Parathyroid adenoma (tissue), 2 donors: Measurements from ENCODE around the gene UNC5A.

ENCODE experiments used
- H2AFZ ChIP-seq: fragments of 300-600 bp; sonication (generic); one replicate; pipeline ENCODE4 v1.7.0; 2017; ENCODE audit warnings: antibody characterized with exemption, mild to moderate bottlenecking
- H3K27ac ChIP-seq: fragments of 300-600 bp; sonication (generic); one replicate; pipeline ENCODE4 v1.7.0; 2017
- H3K27me3 ChIP-seq: fragments of 300-600 bp; sonication (generic); one replicate; pipeline ENCODE4 v1.7.0; 2017; ENCODE audit warnings: low read length; ENCODE audit not compliant: control insufficient read depth, insufficient read depth
- H3K36me3 ChIP-seq: fragments of 300-600 bp; sonication (generic); one replicate; pipeline ENCODE4 v1.7.0; 2017; ENCODE audit warnings: low read length; ENCODE audit not compliant: control insufficient read depth, insufficient read depth
- H3K4me1 ChIP-seq: fragments of 300-600 bp; sonication (generic); one replicate; pipeline ENCODE4 v1.7.0; 2017; ENCODE audit warnings: control low read depth
- H3K4me2 ChIP-seq: fragments of 300-600 bp; sonication (generic); one replicate; pipeline ENCODE4 v1.7.0; 2017; ENCODE audit warnings: low read length
- H3K4me3 ChIP-seq: fragments of 300-600 bp; sonication (generic); one replicate; pipeline ENCODE4 v1.7.0; 2017; ENCODE audit warnings: low read depth, low read length
- H3K79me2 ChIP-seq: fragments of 300-600 bp; sonication (generic); one replicate; pipeline ENCODE4 v1.7.0; 2017; ENCODE audit warnings: control low read depth
- H3K9ac ChIP-seq: fragments of 300-600 bp; sonication (generic); one replicate; pipeline ENCODE4 v1.7.0; 2017; ENCODE audit warnings: mild to moderate bottlenecking
- H3K9me3 ChIP-seq: fragments of 300-600 bp; sonication (generic); one replicate; pipeline ENCODE4 v1.7.0; 2017; ENCODE audit warnings: low read length; ENCODE audit not compliant: control insufficient read depth
- CTCF ChIP-seq: fragments of 300-600 bp; sonication (generic); IDR thresholded peaks from one replicate; pipeline ENCODE4 v1.7.0; 2017; ENCODE audit warnings: antibody characterized with exemption, mild to moderate bottlenecking
- donor health status: primary hyperparathyroidism.

The UNC5A gene

GRCh38 chr5:176904276-176904675 lies 93.9 kb downstream of the UNC5A start:
- Histone ChIP-seq H2AFZ (no peak overlapping the region), H3K9me3 (no peaks in the 10 kb centered on the region), H3K27ac (no peak overlapping the region), H3K4me1 (no peaks in the 10 kb centered on the region), H3K36me3 (no peaks in the 10 kb centered on the region), H3K27me3 (no peaks in the 10 kb centered on the region), H3K9ac (no peak overlapping the region), H3K4me2 (no peak overlapping the region), H3K4me3 (no peak overlapping the region), H3K79me2 (no peaks in the 10 kb centered on the region)
- no peak for TF ChIP-seq CTCF

- H3K79me2 ChIP-seq = no peaks in the 10 kb centered on the region
- H3K4me1 ChIP-seq = no peaks in the 10 kb centered on the region
- no peak overlapping the region for H3K27ac ChIP-seq
Measured at GRCh38 chr5:176906126-176906525, 95.8 kb downstream of the UNC5A start.

DNA sequence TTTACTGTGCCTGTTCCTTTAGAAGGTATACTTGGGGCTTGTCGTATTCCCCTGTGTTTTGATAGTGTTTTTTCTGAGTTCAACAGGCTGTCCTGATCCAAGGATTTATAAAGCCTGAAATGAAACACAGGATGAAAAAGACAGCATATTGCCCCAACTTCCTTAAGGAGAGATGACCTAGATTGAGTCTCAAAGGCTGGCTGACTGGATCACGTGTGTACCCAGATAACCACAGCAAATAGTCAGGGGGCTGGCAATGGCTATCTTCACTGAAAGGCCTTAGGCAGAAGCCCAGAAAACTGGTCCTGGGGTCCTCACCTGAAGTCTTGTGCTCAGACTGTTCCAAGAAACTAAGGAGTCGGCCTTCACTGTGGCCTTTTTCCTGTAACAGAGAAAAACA lies 96.4 kb downstream of the UNC5A start:
- Histone ChIP-seq H3K4me3 (no peak overlapping the region), H3K27me3 (no peaks in the 10 kb centered on the region), H3K9ac (no peak overlapping the region), H2AFZ (no peak overlapping the region), H3K79me2 (no peaks in the 10 kb centered on the region), H3K27ac (no peak overlapping the region), H3K4me2 (no peak overlapping the region), H3K36me3 (no peaks in the 10 kb centered on the region), H3K4me1 (no peaks in the 10 kb centered on the region), H3K9me3 (no peaks in the 10 kb centered on the region)
- no peak for TF ChIP-seq CTCF

More at GRCh38 chr5:176906126-176906525, 95.8 kb downstream of the UNC5A start:
- Histone ChIP-seq H3K9ac (no peak overlapping the region), H3K4me2 (no peak overlapping the region), H3K36me3 (no peaks in the 10 kb centered on the region), H3K4me3 (no peak overlapping the region), H3K9me3 (no peaks in the 10 kb centered on the region), H3K27me3 (no peaks in the 10 kb centered on the region), H2AFZ (no peak overlapping the region)
- TF ChIP-seq CTCF = no peak

DNA sequence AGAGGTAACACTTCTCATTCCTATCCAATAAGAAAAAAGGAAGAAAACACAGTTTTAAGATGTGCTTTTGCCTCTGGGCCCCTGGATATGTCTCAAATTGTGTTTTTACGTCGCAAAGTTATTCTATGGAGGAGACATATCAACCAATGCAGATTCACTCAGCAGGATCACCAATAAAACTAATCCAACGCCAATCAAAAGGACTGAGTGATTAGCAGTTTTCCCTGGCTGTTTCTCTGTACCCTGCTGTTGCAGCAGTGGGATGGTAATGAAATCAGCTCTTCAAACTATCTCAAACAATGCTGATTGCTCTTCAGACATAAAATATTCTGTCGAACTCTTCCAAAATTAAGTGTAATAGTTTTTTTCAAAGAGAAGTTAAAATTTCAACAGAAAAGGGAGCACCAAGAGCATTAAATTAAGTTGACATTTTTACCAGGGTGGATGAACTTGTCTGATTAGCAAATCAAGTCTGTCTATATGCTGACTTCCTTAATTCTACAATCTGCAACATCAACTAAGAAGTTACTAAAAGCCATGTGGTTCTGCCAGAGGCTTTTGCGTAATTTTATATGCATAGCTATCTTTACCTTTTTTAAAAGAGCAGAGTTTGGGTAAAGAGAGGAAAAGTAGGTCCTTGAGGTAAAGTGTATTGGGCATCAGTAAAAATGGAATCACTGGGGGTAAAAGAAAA lies 98.5 kb downstream of the UNC5A start:
- Histone ChIP-seq H3K4me2 (no peak overlapping the region), H3K9ac (no peak overlapping the region), H3K79me2 (no peaks in the 10 kb centered on the region), H3K27me3 (no peaks in the 10 kb centered on the region), H3K36me3 (no peaks in the 10 kb centered on the region), H3K4me3 (no peak overlapping the region), H3K4me1 (no peaks in the 10 kb centered on the region), H3K9me3 (no peaks in the 10 kb centered on the region), H3K27ac (no peak overlapping the region), H2AFZ (no peak overlapping the region)
- no peak for TF ChIP-seq CTCF

- no peak overlapping the region for H3K27ac ChIP-seq
- H3K36me3 ChIP-seq = no peaks in the 10 kb centered on the region
- H3K4me2 ChIP-seq = no peak overlapping the region
- H3K4me1 ChIP-seq = no peaks in the 10 kb centered on the region
- H2AFZ ChIP-seq = no peak overlapping the region
- no peaks in the 10 kb centered on the region for H3K27me3 ChIP-seq
- no peaks in the 10 kb centered on the region for H3K79me2 ChIP-seq
- no peaks in the 10 kb centered on the region for H3K9me3 ChIP-seq
- no peak overlapping the region for H3K9ac ChIP-seq
- no peak for TF ChIP-seq CTCF
- no peak overlapping the region for H3K4me3 ChIP-seq
Measured at GRCh38 chr5:176912115-176912514, 101.8 kb downstream of the UNC5A start.
